H9 (cell line): ENCODE results near the gene GLT6D1. TPM values are rescaled to one million over a fixed set of nuclear protein-coding genes. Genes with fewer than 3 reads are reported as not detected.

Experiments used
- DNase-seq: peaks from one replicate; pipeline ENCODE4 v3.0.0-alpha.2; 2017
- H2AFZ ChIP-seq: one replicate; pipeline ENCODE4 v1.6.1; 2013; ENCODE audit warnings: mild to moderate bottlenecking, low read length, control low read depth, moderate library complexity
- H2AK5ac ChIP-seq: 2 replicates; pipeline ENCODE4 v1.6.1; 2013; ENCODE audit warnings: low read length, control low read depth, mixed read lengths; ENCODE audit not compliant: insufficient read length
- H2BK120ac ChIP-seq: one replicate; pipeline ENCODE4 v1.6.1; 2013; ENCODE audit warnings: low read depth, mild to moderate bottlenecking, low read length, control low read depth, inconsistent platforms; ENCODE audit not compliant: poor library complexity, severe bottlenecking
- H2BK12ac ChIP-seq: 2 replicates; pipeline ENCODE4 v1.6.1; 2013; ENCODE audit warnings: low read length, control low read depth, mixed read lengths, low read depth; ENCODE audit not compliant: insufficient read length
- H2BK15ac ChIP-seq: 2 replicates; pipeline ENCODE4 v1.6.1; 2013; ENCODE audit warnings: low read depth, low read length, control low read depth
- H2BK20ac ChIP-seq: one replicate; pipeline ENCODE4 v1.6.1; 2013; ENCODE audit warnings: low read depth, mild to moderate bottlenecking, low read length, control low read depth, inconsistent platforms; ENCODE audit not compliant: poor library complexity, severe bottlenecking
- H2BK5ac ChIP-seq: 2 replicates; pipeline ENCODE4 v1.6.1; 2013; ENCODE audit warnings: low read length, control low read depth, mixed read lengths; ENCODE audit not compliant: insufficient read length
- H3K14ac ChIP-seq: 2 replicates; pipeline ENCODE4 v1.6.1; 2013; ENCODE audit warnings: low read length, control low read depth; ENCODE audit not compliant: insufficient read depth
- H3K18ac ChIP-seq: 2 replicates; pipeline ENCODE4 v1.6.1; 2013; ENCODE audit warnings: low read depth, mild to moderate bottlenecking, mixed read lengths, low read length, control low read depth; ENCODE audit not compliant: insufficient read length
- H3K23ac ChIP-seq: 2 replicates; pipeline ENCODE4 v1.6.1; 2013; ENCODE audit warnings: low read length, control low read depth, mixed read lengths, low read depth; ENCODE audit not compliant: insufficient read length
- H3K23me2 ChIP-seq: 2 replicates; pipeline ENCODE4 v1.6.1; 2013; ENCODE audit warnings: low read depth, mild to moderate bottlenecking, mixed read lengths, low read length, control low read depth; ENCODE audit not compliant: insufficient read length, poor library complexity, severe bottlenecking
- H3K27ac ChIP-seq: 2 replicates; pipeline ENCODE4 v1.5.1; 2013; ENCODE audit warnings: low read length, control low read depth, mixed read lengths, low read depth; ENCODE audit not compliant: insufficient read length
- H3K27me3 ChIP-seq: 2 replicates; pipeline ENCODE4 v1.6.1; 2013; ENCODE audit warnings: low read length, control low read depth, inconsistent platforms; ENCODE audit not compliant: insufficient read depth
- H3K4ac ChIP-seq: 2 replicates; pipeline ENCODE4 v1.6.1; 2013; ENCODE audit warnings: low read depth, mild to moderate bottlenecking, control low read depth, inconsistent platforms, low read length, moderate library complexity
- H3K4me1 ChIP-seq: 2 replicates; pipeline ENCODE4 v1.6.1; 2013; ENCODE audit warnings: low read length, control low read depth, inconsistent platforms; ENCODE audit not compliant: insufficient read depth
- H3K4me2 ChIP-seq: 2 replicates; pipeline ENCODE4 v1.6.1; 2013; ENCODE audit warnings: low read length, control low read depth, mixed read lengths; ENCODE audit not compliant: insufficient read length, insufficient read depth
- H3K56ac ChIP-seq: 2 replicates; pipeline ENCODE4 v1.6.1; 2013; ENCODE audit warnings: low read depth, mild to moderate bottlenecking, mixed read lengths, low read length, control low read depth; ENCODE audit not compliant: insufficient read length
- H3K79me1 ChIP-seq: 2 replicates; pipeline ENCODE4 v1.6.1; 2013; ENCODE audit warnings: low read depth, mild to moderate bottlenecking, moderate library complexity, low read length, control low read depth, inconsistent platforms; ENCODE audit not compliant: insufficient read depth, poor library complexity, severe bottlenecking
- H3K79me2 ChIP-seq: 2 replicates; pipeline ENCODE4 v1.6.1; 2013; ENCODE audit warnings: low read length, control low read depth, inconsistent platforms; ENCODE audit not compliant: insufficient read depth
- H3K9ac ChIP-seq: 2 replicates; pipeline ENCODE4 v1.6.1; 2013; ENCODE audit warnings: low read length, control low read depth, mixed read lengths; ENCODE audit not compliant: insufficient read length; ENCODE audit errors: extremely low read depth
- H3K9me3 ChIP-seq: one replicate; pipeline ENCODE4 v1.6.1; 2013; ENCODE audit warnings: low read depth, low read length, inconsistent platforms; ENCODE audit not compliant: control insufficient read depth
- H3T11ph ChIP-seq: one replicate; pipeline ENCODE4 v1.6.1; 2013; ENCODE audit warnings: mild to moderate bottlenecking, low read length, control low read depth, inconsistent platforms
- H4K20me1 ChIP-seq: one replicate; pipeline ENCODE4 v1.6.1; 2013; ENCODE audit not compliant: control insufficient read depth, insufficient read length, insufficient read depth
- H4K5ac ChIP-seq: 2 replicates; pipeline ENCODE4 v1.6.1; 2013; ENCODE audit warnings: low read depth, mild to moderate bottlenecking, mixed read lengths, low read length, control low read depth; ENCODE audit not compliant: insufficient read length
- H4K8ac ChIP-seq: replicated peaks from 2 replicates; pipeline ENCODE4 v1.6.1; 2013; ENCODE audit warnings: low read length, control low read depth, mixed read lengths, low read depth; ENCODE audit not compliant: insufficient read length
- H4K91ac ChIP-seq: 2 replicates; pipeline ENCODE4 v1.6.1; 2013; ENCODE audit warnings: low read depth, mild to moderate bottlenecking, moderate library complexity, mixed read lengths, low read length, control low read depth; ENCODE audit not compliant: insufficient read length
- H3K27ac Mint-ChIP-seq, 3 experiments: 2 replicates in 2 of 3; 3 replicates in 1 of 3; pipeline ENCODE4 v1.8.0; 2020 to 2021; ENCODE audit warnings: mixed read lengths in 3 of 3, mild to moderate bottlenecking in 1 of 3, moderate library complexity in 1 of 3
- H3K27me3 Mint-ChIP-seq: 2 replicates; pipeline ENCODE4 v1.8.0; 2021; ENCODE audit warnings: low read depth, mild to moderate bottlenecking, moderate library complexity, mixed read lengths
- H3K36me3 Mint-ChIP-seq, 3 experiments: 2 replicates in 2 of 3; 3 replicates in 1 of 3; pipeline ENCODE4 v1.8.0; 2020 to 2021; ENCODE audit warnings: low read depth in 3 of 3, mixed read lengths in 3 of 3; ENCODE audit not compliant: insufficient read depth in 1 of 3
- H3K4me1 Mint-ChIP-seq, 2 experiments: 2 replicates each; pipeline ENCODE4 v1.8.0; 2020; ENCODE audit warnings: mixed read lengths in 2 of 2
- H3K4me3 Mint-ChIP-seq, 2 experiments: 2 replicates in 1 of 2; 3 replicates in 1 of 2; pipeline ENCODE4 v1.8.0; 2020 to 2021; ENCODE audit warnings: mild to moderate bottlenecking in 2 of 2, mixed read lengths in 2 of 2, moderate library complexity in 1 of 2
- H3K9me3 Mint-ChIP-seq, 2 experiments: 2 replicates in 1 of 2; 3 replicates in 1 of 2; pipeline ENCODE4 v1.8.0; 2020; ENCODE audit warnings: mild to moderate bottlenecking in 2 of 2, mixed read lengths in 2 of 2, moderate library complexity in 1 of 2
- CTCF ChIP-seq: fragments of 200-600 bp; sonication (generic); conservative IDR thresholded peaks from 3 replicates; pipeline ENCODE4 v1.8.0; 2021; ENCODE audit warnings: antibody characterized with exemption, mild to moderate bottlenecking
- WGBS: extraction: QIAGEN DNeasy Blood & Tissue Kit; methylation state at CpG from one replicate; pipeline ENCODE4 v1.1.7; 2013; ENCODE audit warnings: missing lambda C conversion rate, low lambda C conversion rate, mixed read lengths; ENCODE audit not compliant: insufficient read length; ENCODE audit errors: extremely low coverage; 5-methylcytosine and 5-hydroxymethylcytosine counted together
- total RNA-seq: library from RNA; stranded (reverse); gene quantifications from 2 replicates; pipeline ENCODE4 v1.2.1, GENCODE V29; 2021

GLT6D1 gene
- total RNA-seq, 1 experiment from 2014 or later = not detected

- Histone ChIP-seq H2AFZ (no peak overlapping the region), H3K23me2 (no peaks in the 10 kb centered on the region), H2AK5ac (no peak overlapping the region), H3K27me3 (no peaks in the 10 kb centered on the region), H2BK5ac (no peak overlapping the region), H3K9ac (no peak overlapping the region), H3K18ac (no peak overlapping the region), H2BK20ac (no peak overlapping the region), H3K79me2 (no peaks in the 10 kb centered on the region), H4K91ac (no peak overlapping the region), H3K9me3 (no peaks in the 10 kb centered on the region), H2BK120ac (no peak overlapping the region), H3K27ac (no peak overlapping the region), H3K79me1 (no peaks in the 10 kb centered on the region), H3K4me1 (no peaks in the 10 kb centered on the region), H4K5ac (no peak overlapping the region), H4K8ac (no peak overlapping the region), H3T11ph (no peak overlapping the region), H2BK15ac (no peak overlapping the region), H3K4ac (no peak overlapping the region), H3K14ac (no peak overlapping the region), H4K20me1 (no peaks in the 10 kb centered on the region), H3K4me2 (no peak overlapping the region), H3K23ac (no peak overlapping the region), H3K56ac (no peak overlapping the region), H2BK12ac (no peak overlapping the region)
- no CpG with 5 or more reads among the region's 5 CpGs for WGBS
- Mint-ChIP-seq H3K4me3 (no peak overlapping the region), H3K27ac (no peak overlapping the region; a peak in 1 of 7 replicates), H3K27me3 (peaks cover 15% of the 10 kb centered on the region), H3K4me1 (peaks cover 0 to 2% of the 10 kb centered on the region in 2 experiments; a peak in 2 of 4 replicates), H3K36me3 (peaks cover 0 to 3% (median 0%) of the 10 kb centered on the region in 3 experiments; a peak in 1 of 7 replicates), H3K9me3 (peaks cover 6 to 9% of the 10 kb centered on the region in 2 experiments)
- no peak for DNase-seq
- TF ChIP-seq CTCF = no peak
These were observed 55.0 kb downstream of the GLT6D1 start for GRCh38 chr9:135584371-135584770.
